WERI-Rb-1 (cell line): ENCODE data around the gene TPGS1.

Source experiments
- DNase-seq: peaks from one replicate; pipeline ENCODE4 v3.0.0-alpha.2; 2020
- H3K27ac ChIP-seq: fragments of 250-450 bp; sonication (Bioruptor Pico); 2 replicates; pipeline ENCODE4 v1.5.1; 2020; ENCODE audit warnings: mild to moderate bottlenecking, moderate library complexity
- H3K27me3 ChIP-seq: fragments of 250-450 bp; sonication (Bioruptor Pico); 2 replicates; pipeline ENCODE4 v1.5.1; 2021; ENCODE audit warnings: mild to moderate bottlenecking, low read depth, moderate library complexity; ENCODE audit not compliant: insufficient read depth, severe bottlenecking
- H3K36me3 ChIP-seq: fragments of 250-450 bp; sonication (Bioruptor Pico); 2 replicates; pipeline ENCODE4 v1.5.1; 2020; ENCODE audit warnings: mild to moderate bottlenecking, moderate library complexity
- H3K4me3 ChIP-seq: 2 replicates; pipeline ENCODE4 v1.5.1; 2011; ENCODE audit warnings: low read depth, mild to moderate bottlenecking, control low read depth, low read length
- H3K9me3 ChIP-seq: fragments of 250-450 bp; sonication (Bioruptor Pico); 2 replicates; pipeline ENCODE4 v1.5.1; 2021; ENCODE audit warnings: mild to moderate bottlenecking, moderate library complexity; ENCODE audit not compliant: severe bottlenecking
- TF ChIP-seq, protein P1 (sequence below): IDR thresholded peaks from 2 replicates; pipeline ENCODE4 v1.5.1; 2011; ENCODE audit warnings: low read depth, mild to moderate bottlenecking, control low read depth, inconsistent platforms, low read length

Gene TPGS1

DNA sequence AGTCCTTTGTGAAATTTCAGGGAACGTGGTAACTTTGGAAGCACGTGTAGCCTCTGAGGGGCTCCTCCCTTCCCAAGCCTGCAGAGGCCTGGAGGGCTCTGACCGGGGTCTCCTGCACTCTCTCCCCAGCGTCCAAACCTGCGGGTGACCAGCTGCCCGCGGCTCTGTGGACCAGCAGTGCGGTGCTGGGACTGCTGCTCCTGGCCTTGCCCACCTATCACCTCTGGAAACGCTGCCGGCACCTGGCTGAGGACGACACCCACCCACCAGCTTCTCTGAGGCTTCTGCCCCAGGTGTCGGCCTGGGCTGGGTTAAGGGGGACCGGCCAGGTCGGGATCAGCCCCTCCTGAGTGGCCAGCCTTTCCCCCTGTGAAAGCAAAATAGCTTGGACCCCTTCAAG is 2.7 kb upstream of the TPGS1 start:
- H3K27ac ChIP-seq: no peak overlapping the region
- TF ChIP-seq, protein P1, sequence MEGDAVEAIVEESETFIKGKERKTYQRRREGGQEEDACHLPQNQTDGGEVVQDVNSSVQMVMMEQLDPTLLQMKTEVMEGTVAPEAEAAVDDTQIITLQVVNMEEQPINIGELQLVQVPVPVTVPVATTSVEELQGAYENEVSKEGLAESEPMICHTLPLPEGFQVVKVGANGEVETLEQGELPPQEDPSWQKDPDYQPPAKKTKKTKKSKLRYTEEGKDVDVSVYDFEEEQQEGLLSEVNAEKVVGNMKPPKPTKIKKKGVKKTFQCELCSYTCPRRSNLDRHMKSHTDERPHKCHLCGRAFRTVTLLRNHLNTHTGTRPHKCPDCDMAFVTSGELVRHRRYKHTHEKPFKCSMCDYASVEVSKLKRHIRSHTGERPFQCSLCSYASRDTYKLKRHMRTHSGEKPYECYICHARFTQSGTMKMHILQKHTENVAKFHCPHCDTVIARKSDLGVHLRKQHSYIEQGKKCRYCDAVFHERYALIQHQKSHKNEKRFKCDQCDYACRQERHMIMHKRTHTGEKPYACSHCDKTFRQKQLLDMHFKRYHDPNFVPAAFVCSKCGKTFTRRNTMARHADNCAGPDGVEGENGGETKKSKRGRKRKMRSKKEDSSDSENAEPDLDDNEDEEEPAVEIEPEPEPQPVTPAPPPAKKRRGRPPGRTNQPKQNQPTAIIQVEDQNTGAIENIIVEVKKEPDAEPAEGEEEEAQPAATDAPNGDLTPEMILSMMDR: no peak
- H3K4me3 ChIP-seq: no peak overlapping the region
- DNase-seq: no peak
- no peaks in the 10 kb centered on the region for H3K27me3 ChIP-seq
- no peaks in the 10 kb centered on the region for H3K9me3 ChIP-seq
- peaks cover 1% of the 10 kb centered on the region; the same call in 1 of the 2 replicates for H3K36me3 ChIP-seq

DNA sequence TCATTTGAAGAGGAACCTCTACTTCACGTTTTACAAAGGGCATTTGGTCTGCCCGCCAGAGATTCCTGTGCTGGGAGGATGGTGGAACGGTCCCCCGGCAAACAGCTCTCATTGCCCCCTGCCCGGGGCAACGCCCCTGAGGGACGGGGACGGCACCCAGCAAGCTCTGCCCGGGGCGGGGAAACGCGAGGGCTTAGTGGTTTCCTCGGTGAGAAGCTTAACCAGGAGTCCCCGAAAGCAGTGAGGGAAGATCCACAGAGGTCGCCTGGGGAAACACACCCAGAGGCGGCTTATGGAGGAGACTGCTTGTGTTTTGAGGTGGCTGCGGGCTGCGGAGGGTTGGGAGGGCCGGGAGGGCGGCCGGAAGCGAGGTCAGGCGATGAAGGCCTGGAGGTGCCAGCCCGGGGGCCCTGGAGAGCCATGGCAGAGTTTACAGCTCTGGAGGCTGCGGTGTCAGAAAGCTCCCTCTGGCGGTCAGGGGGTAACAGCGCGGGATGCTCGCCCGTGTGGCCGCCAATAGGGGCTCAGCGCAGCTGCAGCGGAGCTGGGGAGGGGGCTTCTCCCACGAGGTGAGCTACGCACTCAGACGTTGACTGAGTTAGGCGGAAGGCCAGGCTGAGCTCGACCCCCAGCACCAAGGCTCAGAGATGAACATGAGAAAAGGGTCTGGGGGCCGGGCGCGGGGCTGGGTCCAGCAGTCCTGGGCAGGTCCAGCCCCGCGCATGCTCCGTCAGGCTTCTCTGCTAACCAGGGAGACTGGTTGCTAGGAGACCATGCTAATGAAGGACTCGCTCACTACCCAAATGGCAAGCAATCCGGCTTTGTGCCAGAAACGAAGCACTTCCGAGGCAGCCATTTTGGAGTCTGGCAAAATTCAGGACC is 652 bp upstream of the TPGS1 start:
- H3K27me3 ChIP-seq: no peaks in the 10 kb centered on the region

DNA sequence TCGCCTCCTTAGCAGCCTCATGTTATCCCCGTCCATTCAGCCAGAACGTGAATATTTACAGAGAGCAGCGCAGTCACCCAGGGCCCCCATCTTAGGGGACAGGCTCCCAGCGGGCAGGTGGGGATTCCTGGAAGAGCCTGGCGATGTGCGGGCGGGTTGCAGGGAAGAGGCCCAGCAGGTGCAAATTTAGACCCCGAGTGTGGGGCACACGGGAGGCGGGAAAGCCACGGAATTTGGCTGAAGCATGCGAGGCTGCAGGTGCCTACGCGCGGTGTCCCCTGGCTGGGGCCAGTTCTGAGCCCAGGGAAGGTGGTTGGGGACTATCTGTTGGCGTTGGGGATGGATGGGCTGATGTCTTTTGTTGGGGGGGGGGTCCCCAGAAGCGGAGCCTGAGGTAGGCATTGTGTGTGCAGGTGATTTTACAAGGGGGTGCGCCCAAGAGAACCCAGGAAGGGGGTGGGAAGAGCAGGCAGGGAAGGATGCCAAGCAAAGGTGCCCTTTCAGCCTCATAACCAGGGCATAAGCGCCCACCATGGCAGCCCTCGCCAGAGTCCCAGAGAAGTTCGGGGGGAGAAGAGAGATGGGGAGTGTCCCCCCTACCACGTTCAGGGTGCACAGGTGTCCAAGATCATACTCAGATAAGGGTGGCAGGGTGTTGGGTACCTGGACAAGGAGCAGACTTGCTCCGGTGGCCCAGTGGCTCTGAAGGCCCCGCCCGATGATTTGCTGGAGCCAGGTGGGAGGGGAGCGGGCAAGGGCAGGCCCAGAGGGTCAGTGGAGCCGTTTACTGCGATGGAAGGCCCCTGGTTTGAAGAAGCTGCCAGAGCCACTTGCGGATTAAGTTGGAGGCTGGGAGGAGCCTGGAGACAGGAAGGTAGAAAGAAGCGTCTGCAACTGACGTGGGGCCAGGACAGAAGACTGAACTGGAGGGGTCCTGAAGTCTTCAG is 1.2 kb downstream of the TPGS1 start:
- peak overlapping the region; percentile 91 for H3K4me3 ChIP-seq
- TF ChIP-seq, protein P1: no peak
- peak overlapping the region; percentile 93 for H3K27ac ChIP-seq

More for the DNA sequence above, 652 bp upstream of the TPGS1 start:
- H3K36me3 ChIP-seq: peaks cover 5% of the 10 kb centered on the region; the same call in 1 of the 2 replicates
- TF ChIP-seq, protein P1: peak; percentile 98
- no peaks in the 10 kb centered on the region for H3K9me3 ChIP-seq
- DNase-seq: peak; percentile 97
- H3K4me3 ChIP-seq: peak overlapping the region; percentile 91
- peak overlapping the region; percentile 93 for H3K27ac ChIP-seq

DNA sequence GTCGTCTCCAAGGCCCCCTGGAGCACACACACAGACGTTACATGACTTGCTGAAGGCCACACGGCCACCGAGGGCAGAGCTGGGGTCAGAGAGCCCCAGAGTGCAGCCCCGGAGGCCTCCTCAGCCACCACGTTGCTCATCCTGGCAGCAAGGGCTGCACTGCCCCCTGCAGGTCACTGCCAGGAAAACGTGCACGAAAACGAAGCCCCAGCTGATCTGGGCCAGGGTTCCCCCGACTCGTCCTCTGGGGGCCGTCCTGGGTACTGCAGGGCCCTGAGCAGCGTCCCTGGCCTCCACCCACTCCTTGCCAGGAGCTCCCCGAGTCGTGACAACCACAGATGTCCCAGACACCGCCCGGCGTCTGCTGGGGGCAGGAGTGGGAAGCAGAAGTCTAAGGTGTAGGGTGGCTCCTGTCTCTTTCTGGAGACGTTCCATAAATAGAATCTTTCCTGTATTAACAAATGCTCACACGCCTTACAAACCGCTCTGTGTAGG is 3.4 kb downstream of the TPGS1 start:
- TF ChIP-seq, protein P1: peak; percentile 100
- H3K9me3 ChIP-seq: no peaks in the 10 kb centered on the region
- peak overlapping the region; percentile 53 for H3K27ac ChIP-seq
- no peak overlapping the region for H3K4me3 ChIP-seq
- peak; percentile 90 for DNase-seq
- no peaks in the 10 kb centered on the region for H3K27me3 ChIP-seq
- H3K36me3 ChIP-seq: peaks cover 5% of the 10 kb centered on the region; the same call in 1 of the 2 replicates

More for the DNA sequence above, 1.2 kb downstream of the TPGS1 start:
- peaks cover 5% of the 10 kb centered on the region; the same call in 1 of the 2 replicates for H3K36me3 ChIP-seq
- H3K9me3 ChIP-seq: no peaks in the 10 kb centered on the region
- no peaks in the 10 kb centered on the region for H3K27me3 ChIP-seq
- DNase-seq: no peak

DNA sequence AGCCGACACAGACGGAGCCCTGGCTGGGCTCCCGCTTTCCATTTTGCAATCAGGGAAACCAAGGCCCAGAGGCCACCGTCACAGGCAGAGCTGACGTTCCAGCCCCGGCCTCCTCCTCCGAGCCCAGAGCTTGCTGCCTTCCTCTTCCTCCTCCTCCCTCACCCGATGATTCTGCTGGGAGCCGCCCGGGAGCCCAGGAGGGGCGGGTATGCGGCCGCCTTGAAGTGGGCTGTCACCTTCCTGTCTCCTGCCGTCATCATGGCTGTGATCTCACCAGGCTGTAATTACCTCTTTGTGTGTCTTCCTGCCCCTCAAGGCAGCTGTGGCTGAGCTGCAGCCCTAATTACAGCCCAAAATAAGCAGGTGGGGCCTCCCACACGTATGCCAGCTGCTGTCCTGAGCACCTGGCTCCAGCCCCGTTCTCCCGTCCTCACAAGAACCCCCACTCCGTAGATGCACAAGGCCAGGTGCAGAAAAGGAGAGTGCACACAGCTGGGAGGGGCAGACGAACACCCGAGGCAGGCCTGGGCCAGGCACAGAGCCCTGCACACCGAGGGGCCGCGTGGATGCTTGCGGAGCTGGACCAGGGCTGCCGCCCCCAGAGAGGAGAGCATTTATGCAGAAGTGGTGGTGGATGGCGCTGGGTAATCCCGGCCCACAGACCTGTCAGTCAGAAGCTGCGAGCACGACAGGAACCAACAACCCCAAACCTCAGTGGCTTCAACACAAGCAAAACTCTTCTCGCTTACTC is 4.0 kb downstream of the TPGS1 start:
- DNase-seq: no peak
- H3K9me3 ChIP-seq: no peaks in the 10 kb centered on the region
- H3K36me3 ChIP-seq: peaks cover 5% of the 10 kb centered on the region; the same call in 1 of the 2 replicates
- peak overlapping the region; percentile 53 for H3K27ac ChIP-seq
- H3K27me3 ChIP-seq: no peaks in the 10 kb centered on the region
- no peak overlapping the region for H3K4me3 ChIP-seq
- TF ChIP-seq, protein P1: no peak
